IMR-90 (cell line): ENCODE measurements around the gene SNAPC4. TPM values are rescaled to one million over a fixed set of nuclear protein-coding genes. Genes with fewer than 3 reads are reported as not detected.

Experiments used
- ATAC-seq: fragments of 200-7000 bp; cut with Tn5 transposase; 2 replicates; pipeline ENCODE4 v1.9.1; 2020; ENCODE audit warnings: low read depth, mild to moderate bottlenecking, moderate library complexity
- BruUV-seq: library from RNA; stranded (reverse); fragments of 400-500 nt; replicated peaks from 2 replicates; lab custom pipeline; 2021; lab: Mats Ljungman, UMichigan
- CTCF ChIA-PET: fragments of 300-600 bp; formaldehyde crosslinking; extraction: SDS; loops from one replicate; lab custom pipeline; 2021; ENCODE audit warnings: antibody characterized with exemption; lab: Yijun Ruan, JAX
- POLR2A ChIA-PET: fragments of 300-600 bp; sonication (Branson Sonifier 250); formaldehyde crosslinking; loops from one replicate; lab custom pipeline; 2022; ENCODE audit warnings: antibody characterized with exemption; ENCODE audit not compliant: unreplicated experiment; lab: Charles Lee
- DNase-seq: peaks from one replicate; pipeline ENCODE4 v3.0.0; 2013
- H2AFZ ChIP-seq: replicated peaks from 2 replicates; pipeline ENCODE3; 2013; ENCODE audit warnings: low read length, mild to moderate bottlenecking; ENCODE audit not compliant: poor library complexity
- H2AK5ac ChIP-seq: 2 replicates; pipeline ENCODE4 v1.6.1; 2013; ENCODE audit warnings: low read depth, low read length, inconsistent platforms
- H2AK9ac ChIP-seq: replicated peaks from 2 replicates; pipeline ENCODE3; 2013; ENCODE audit warnings: mild to moderate bottlenecking, low read depth, low read length, moderate library complexity; ENCODE audit not compliant: poor library complexity
- H2BK120ac ChIP-seq: 2 replicates; pipeline ENCODE4 v1.6.1; 2013; ENCODE audit warnings: low read depth, low read length, inconsistent platforms
- H2BK15ac ChIP-seq: 3 replicates; pipeline ENCODE4 v1.6.1; 2013; ENCODE audit warnings: low read depth, low read length, inconsistent platforms
- H2BK20ac ChIP-seq: 2 replicates; pipeline ENCODE4 v1.6.1; 2013; ENCODE audit warnings: low read depth, mild to moderate bottlenecking, inconsistent platforms, low read length, moderate library complexity
- H2BK5ac ChIP-seq: 2 replicates; pipeline ENCODE4 v1.6.1; 2013; ENCODE audit warnings: mild to moderate bottlenecking, low read depth, low read length, inconsistent platforms; ENCODE audit not compliant: poor library complexity, severe bottlenecking
- H3K14ac ChIP-seq: replicated peaks from 2 replicates; pipeline ENCODE4 v1.6.1; 2013; ENCODE audit warnings: low read depth, low read length, inconsistent platforms
- H3K18ac ChIP-seq: 2 replicates; pipeline ENCODE4 v1.6.1; 2013; ENCODE audit warnings: low read depth, low read length, control low read depth
- H3K23ac ChIP-seq: 2 replicates; pipeline ENCODE4 v1.6.1; 2013; ENCODE audit warnings: low read depth, low read length, inconsistent platforms
- H3K27ac ChIP-seq: 2 replicates; pipeline ENCODE4 v1.5.1; 2013; ENCODE audit warnings: mild to moderate bottlenecking, control low read depth, low read length; ENCODE audit not compliant: insufficient read depth
- H3K27me3 ChIP-seq: 2 replicates; pipeline ENCODE4 v1.6.1; 2013; ENCODE audit warnings: low read length; ENCODE audit not compliant: control insufficient read depth, insufficient read depth
- H3K36me3 ChIP-seq: 2 replicates; pipeline ENCODE4 v1.6.1; 2013; ENCODE audit warnings: low read length, mixed read lengths; ENCODE audit not compliant: control insufficient read depth, insufficient read depth
- H3K4ac ChIP-seq: 2 replicates; pipeline ENCODE4 v1.6.1; 2013; ENCODE audit warnings: low read depth, low read length, inconsistent platforms
- H3K4me1 ChIP-seq: 2 replicates; pipeline ENCODE4 v1.6.1; 2013; ENCODE audit warnings: low read length, mixed read lengths; ENCODE audit not compliant: control insufficient read depth, insufficient read depth
- H3K4me2 ChIP-seq: 2 replicates; pipeline ENCODE4 v1.6.1; 2013; ENCODE audit warnings: low read depth, mild to moderate bottlenecking, control low read depth, low read length, moderate library complexity
- H3K4me3 ChIP-seq: 2 replicates; pipeline ENCODE4 v1.5.1; 2013; ENCODE audit warnings: low read depth, mild to moderate bottlenecking, control low read depth, low read length, moderate library complexity; ENCODE audit not compliant: insufficient read depth
- H3K56ac ChIP-seq: 2 replicates; pipeline ENCODE4 v1.6.1; 2013; ENCODE audit warnings: low read length, inconsistent platforms; ENCODE audit not compliant: insufficient read depth; ENCODE audit errors: extremely low read depth
- H3K79me1 ChIP-seq, 2 experiments: 2 replicates each; pipeline ENCODE4 v1.6.1; 2013; ENCODE audit warnings: low read length in 2 of 2, inconsistent platforms in 1 of 2, low read depth in 1 of 2
- H3K9ac ChIP-seq: 2 replicates; pipeline ENCODE4 v1.6.1; 2013; ENCODE audit warnings: low read depth, low read length, control low read depth
- H3K9me1 ChIP-seq: 2 replicates; pipeline ENCODE4 v1.6.1; 2013; ENCODE audit warnings: low read length, inconsistent platforms; ENCODE audit not compliant: insufficient read depth
- H3K9me3 ChIP-seq: 2 replicates; pipeline ENCODE4 v1.6.1; 2013; ENCODE audit warnings: low read length; ENCODE audit not compliant: control insufficient read depth, insufficient read depth
- H4K20me1 ChIP-seq: 2 replicates; pipeline ENCODE4 v1.6.1; 2013; ENCODE audit warnings: low read length, inconsistent platforms; ENCODE audit not compliant: insufficient read depth
- H4K5ac ChIP-seq: 2 replicates; pipeline ENCODE4 v1.6.1; 2013; ENCODE audit warnings: mild to moderate bottlenecking, low read depth, low read length, control low read depth
- H4K8ac ChIP-seq, 2 experiments: 2 replicates each; pipeline ENCODE4 v1.6.1; 2013; ENCODE audit warnings: low read depth in 2 of 2, low read length in 2 of 2, control low read depth in 1 of 2, inconsistent platforms in 1 of 2
- H4K91ac ChIP-seq: 2 replicates; pipeline ENCODE4 v1.6.1; 2013; ENCODE audit warnings: low read depth, low read length, inconsistent platforms; ENCODE audit not compliant: insufficient read depth
- BHLHE40 ChIP-seq: fragments of 150-350 bp; IDR thresholded peaks from 2 replicates; pipeline ENCODE4 v1.6.1; 2016; ENCODE audit warnings: mild to moderate bottlenecking, low read depth, low read length
- CEBPB ChIP-seq: IDR thresholded peaks from 2 replicates; pipeline ENCODE4 v1.6.1; 2012; ENCODE audit warnings: low read depth, low read length, improper control_type of control experiment
- CHD1 ChIP-seq: IDR thresholded peaks from 2 replicates; pipeline ENCODE4 v1.6.1; 2012; ENCODE audit warnings: low read depth, low read length, improper control_type of control experiment
- CTCF ChIP-seq: conservative IDR thresholded peaks from 2 replicates; pipeline ENCODE4 v1.5.1; 2012; ENCODE audit warnings: mild to moderate bottlenecking, low read depth, low read length, improper control_type of control experiment
- ELK1 ChIP-seq: fragments of 150-350 bp; IDR thresholded peaks from 2 replicates; pipeline ENCODE4 v1.6.1; 2016; ENCODE audit warnings: low read depth, mild to moderate bottlenecking, low read length, moderate library complexity, borderline replicate concordance
- FOS ChIP-seq: fragments of 150-350 bp; IDR thresholded peaks from 2 replicates; pipeline ENCODE4 v1.6.1; 2016; ENCODE audit warnings: low read depth, low read length
- MAFK ChIP-seq: IDR thresholded peaks from 2 replicates; pipeline ENCODE4 v1.6.1; 2012; ENCODE audit warnings: low read depth, low read length, improper control_type of control experiment
- MAZ ChIP-seq: IDR thresholded peaks from 2 replicates; pipeline ENCODE4 v1.6.1; 2012; ENCODE audit warnings: low read depth, mild to moderate bottlenecking, low read length, improper control_type of control experiment, moderate library complexity, borderline replicate concordance
- MXI1 ChIP-seq: IDR thresholded peaks from 2 replicates; pipeline ENCODE4 v1.6.1; 2012; ENCODE audit warnings: low read depth, mild to moderate bottlenecking, low read length, moderate library complexity, borderline replicate concordance
- NFE2L2 ChIP-seq: fragments of 150-350 bp; IDR thresholded peaks from 2 replicates; pipeline ENCODE4 v1.6.1; 2016; ENCODE audit warnings: low read depth, mild to moderate bottlenecking, low read length
- POLR2A ChIP-seq: IDR thresholded peaks from 2 replicates; pipeline ENCODE4 v1.6.1; 2012; ENCODE audit warnings: mild to moderate bottlenecking, low read depth, low read length
- RAD21 ChIP-seq: IDR thresholded peaks from 2 replicates; pipeline ENCODE4 v1.6.1; 2012; ENCODE audit warnings: low read length, improper control_type of control experiment
- RCOR1 ChIP-seq: IDR thresholded peaks from 2 replicates; pipeline ENCODE4 v1.6.1; 2012; ENCODE audit warnings: mild to moderate bottlenecking, low read length, improper control_type of control experiment; ENCODE audit not compliant: insufficient replicate concordance
- RFX5 ChIP-seq: IDR thresholded peaks from 2 replicates; pipeline ENCODE4 v1.8.0; 2012; ENCODE audit warnings: low read depth, mild to moderate bottlenecking, low read length, moderate library complexity
- SMC3 ChIP-seq: fragments of 150-350 bp; IDR thresholded peaks from 2 replicates; pipeline ENCODE4 v1.6.1; 2016; ENCODE audit warnings: low read depth, mild to moderate bottlenecking, antibody characterized with exemption, low read length, moderate library complexity
- USF2 ChIP-seq: fragments of 150-350 bp; IDR thresholded peaks from 2 replicates; pipeline ENCODE4 v1.6.1; 2017; ENCODE audit warnings: mild to moderate bottlenecking, antibody characterized with exemption, low read length, low read depth
- WGBS, 2 experiments: methylation state at CpG; one replicate each; pipeline versions ENCODE4 v1.1.5 to v1.1.7; 2013; ENCODE audit warnings: missing lambda C conversion rate in 2 of 2; ENCODE audit not compliant: insufficient read length in 1 of 2; ENCODE audit errors: extremely low coverage in 2 of 2; 5-methylcytosine and 5-hydroxymethylcytosine counted together
- dilution Hi-C: fragments of 300-500 bp; cut with HindIII; formaldehyde crosslinking; loops from one replicate; pipeline ENCODE4 v1.14.3; 2018; ENCODE audit warnings: low sequenced_read_pairs; ENCODE audit not compliant: unreplicated experiment
- in situ Hi-C: fragments of 300-500 bp; cut with MboI; formaldehyde crosslinking; loops from 3 replicates; pipeline ENCODE4 v1.14.3; 2019; ENCODE audit warnings: low sequenced_read_pairs, inconsistent platforms, mixed read lengths
- intact Hi-C: fragments of 100-400 bp; cut with micrococcal nuclease; formaldehyde crosslinking; loops from 2 replicates; pipeline ENCODE4 v1.10.0; 2022
- polyA plus RNA-seq, 3 experiments: library from polyadenylated mRNA; depleted of rRNA; stranded (reverse); fragments of >200 nt; gene quantifications; 2 replicates each; pipeline ENCODE4 v1.2.3, GENCODE V29; 2012; ENCODE audit warnings: low replicate concordance in 1 of 3
- total RNA-seq: library from RNA; depleted of rRNA; stranded (reverse); fragments of >200 nt; gene quantifications from 2 replicates; pipeline ENCODE4 v1.2.3, GENCODE V29; 2012

SNAPC4 gene
- total and polyA plus RNA-seq, 2 of the 4 experiments (the other 2 are of a cell fraction), result 2.5 to 6.5 TPM

GRCh38 chr9:136383436-136383835, 16.5 kb downstream of the SNAPC4 start:
- Histone ChIP-seq H3K4ac (no peak overlapping the region), H3K4me3 (no peak overlapping the region), H3K27me3 (no peaks in the 10 kb centered on the region), H3K36me3 (peaks cover 72% of the 10 kb centered on the region), H4K91ac (no peak overlapping the region), H2BK120ac (no peak overlapping the region), H2BK5ac (no peak overlapping the region), H3K27ac (no peak overlapping the region), H4K8ac (no peak overlapping the region), H2AK9ac (no peak overlapping the region), H3K79me1 (no peaks in the 10 kb centered on the region; a peak in 1 of 4 replicates), H4K5ac (no peak overlapping the region), H3K4me2 (no peak overlapping the region), H3K56ac (no peak overlapping the region), H3K23ac (no peak overlapping the region), H3K4me1 (no peaks in the 10 kb centered on the region), H3K14ac (no peak overlapping the region), H3K9me3 (no peaks in the 10 kb centered on the region), H4K20me1 (no peaks in the 10 kb centered on the region), H2BK15ac (no peak overlapping the region), H3K9ac (no peak overlapping the region), H3K18ac (no peak overlapping the region), H2AK5ac (no peak overlapping the region), H2AFZ (no peak overlapping the region), H2BK20ac (no peak overlapping the region), H3K9me1 (no peaks in the 10 kb centered on the region)
- in situ Hi-C loops (no loop called here), intact Hi-C loops (no loop called here), dilution Hi-C loops (no loop called here)
- CTCF ChIA-PET, result no interaction called here
- TF ChIP-seq CHD1 (no peak), BHLHE40 (no peak), FOS (no peak), CEBPB (no peak), USF2 (no peak), CTCF (no peak), ELK1 (no peak), NFE2L2 (no peak), SMC3 (no peak), RCOR1 (no peak), POLR2A (no peak), RAD21 (no peak), MXI1 (no peak), MAZ (no peak), RFX5 (no peak), MAFK (no peak)
- DNase-seq, result no peak
- POLR2A ChIA-PET, result no interaction called here
- no TSS peak for BruUV-seq
- no CpG with 5 or more reads among the region's 20 CpGs for WGBS, 2 experiments
- ATAC-seq, result no peak
